B cell (primary cell): ENCODE results near the gene ARHGDIB.

ENCODE experiments used
- EZH2 ChIP-seq: IDR thresholded peaks from 2 replicates; pipeline ENCODE4 v1.6.1; 2012; ENCODE audit warnings: borderline replicate concordance, low read depth, mild to moderate bottlenecking, moderate library complexity, low read length; ENCODE audit not compliant: insufficient read depth, poor library complexity, severe bottlenecking
- TF ChIP-seq, protein P1 (sequence below): fragments of 200-600 bp; IDR thresholded peaks from one replicate; pipeline ENCODE4 v1.8.0; 2022; ENCODE audit warnings: antibody characterized with exemption, mild to moderate bottlenecking

DNA sequence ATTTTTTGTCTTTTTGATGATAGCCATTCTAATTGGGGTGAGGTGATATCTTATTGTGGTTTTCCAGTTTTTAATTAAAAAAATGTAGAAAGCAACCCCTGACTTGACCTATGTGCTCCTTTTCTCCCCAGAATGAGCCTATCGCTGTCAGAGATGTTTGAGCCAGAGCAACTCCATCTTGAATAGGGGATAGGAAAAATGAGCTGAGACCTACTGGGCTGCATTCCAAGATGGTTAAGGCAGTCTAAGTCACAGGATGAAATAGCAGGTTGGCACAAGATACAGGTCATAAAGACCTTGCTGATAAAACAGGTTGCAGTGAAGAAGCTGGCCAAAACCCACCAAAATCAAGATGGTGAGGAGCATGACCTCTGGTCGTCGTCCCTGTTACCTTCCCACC lies 36.9 kb downstream of the ARHGDIB start:
- TF ChIP-seq, protein P1, sequence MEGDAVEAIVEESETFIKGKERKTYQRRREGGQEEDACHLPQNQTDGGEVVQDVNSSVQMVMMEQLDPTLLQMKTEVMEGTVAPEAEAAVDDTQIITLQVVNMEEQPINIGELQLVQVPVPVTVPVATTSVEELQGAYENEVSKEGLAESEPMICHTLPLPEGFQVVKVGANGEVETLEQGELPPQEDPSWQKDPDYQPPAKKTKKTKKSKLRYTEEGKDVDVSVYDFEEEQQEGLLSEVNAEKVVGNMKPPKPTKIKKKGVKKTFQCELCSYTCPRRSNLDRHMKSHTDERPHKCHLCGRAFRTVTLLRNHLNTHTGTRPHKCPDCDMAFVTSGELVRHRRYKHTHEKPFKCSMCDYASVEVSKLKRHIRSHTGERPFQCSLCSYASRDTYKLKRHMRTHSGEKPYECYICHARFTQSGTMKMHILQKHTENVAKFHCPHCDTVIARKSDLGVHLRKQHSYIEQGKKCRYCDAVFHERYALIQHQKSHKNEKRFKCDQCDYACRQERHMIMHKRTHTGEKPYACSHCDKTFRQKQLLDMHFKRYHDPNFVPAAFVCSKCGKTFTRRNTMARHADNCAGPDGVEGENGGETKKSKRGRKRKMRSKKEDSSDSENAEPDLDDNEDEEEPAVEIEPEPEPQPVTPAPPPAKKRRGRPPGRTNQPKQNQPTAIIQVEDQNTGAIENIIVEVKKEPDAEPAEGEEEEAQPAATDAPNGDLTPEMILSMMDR = no peak
- TF ChIP-seq EZH2 = no peak
